Activated naive CD4-positive, alpha-beta T cell treated with anti-CD3 and anti-CD28 coated beads for 36 hours (primary cell): Measurements from ENCODE around the gene TCF4. TPM values are rescaled to one million over a fixed set of nuclear protein-coding genes. Genes with fewer than 3 reads are reported as not detected.
"Not testable (repeated sequence)": the region's sequence is repeated elsewhere in the genome, so short reads cannot be mapped to it uniquely, and the experiment has no call there.

Experiments used
- CTCF ChIA-PET: fragments of 350-600 bp; sonication (Branson Sonifier 250); formaldehyde crosslinking; loops from one replicate; lab custom pipeline; 2021; ENCODE audit warnings: antibody characterized with exemption; lab: Charles Lee
- DNase-seq: peaks from one replicate; pipeline ENCODE4 v3.0.0-alpha.2; 2020
- H3K27ac Mint-ChIP-seq: one replicate; pipeline ENCODE4 v1.8.0; 2021; ENCODE audit warnings: mild to moderate bottlenecking, mixed read lengths
- H3K27me3 Mint-ChIP-seq: one replicate; pipeline ENCODE4 v1.8.0; 2021; ENCODE audit warnings: low read depth, mixed read lengths
- H3K36me3 Mint-ChIP-seq: one replicate; pipeline ENCODE4 v1.8.0; 2021; ENCODE audit warnings: low read depth, mixed read lengths
- H3K4me1 Mint-ChIP-seq: one replicate; pipeline ENCODE4 v1.8.0; 2021; ENCODE audit warnings: low read depth, mixed read lengths
- H3K4me3 Mint-ChIP-seq: one replicate; pipeline ENCODE4 v1.8.0; 2021; ENCODE audit warnings: mild to moderate bottlenecking, moderate library complexity, mixed read lengths
- H3K9me3 Mint-ChIP-seq: one replicate; pipeline ENCODE4 v1.8.0; 2021; ENCODE audit warnings: mixed read lengths
- intact Hi-C: fragments of 100-400 bp; cut with micrococcal nuclease; formaldehyde crosslinking; loops from one replicate; pipeline ENCODE4 v1.15.1; 2023
- total RNA-seq, 2 experiments: library from RNA; stranded (reverse); gene quantifications; one replicate each; pipeline ENCODE4 v1.2.3, GENCODE V29; 2021

The TCF4 gene
- total RNA-seq, 2 experiments from 2014 or later, result 0.49 to 0.91 TPM

- CTCF ChIA-PET, result no interaction called here
- intact Hi-C loops, result loop anchor here (10.0 kb wide), 1 partner anchor 61 kb away; no protein-coding TSS in a partner anchor
- no peak for DNase-seq
- no peaks in the 10 kb centered on the region for H3K27me3 Mint-ChIP-seq
- H3K36me3 Mint-ChIP-seq, result no peaks in the 10 kb centered on the region
- H3K9me3 Mint-ChIP-seq, result no peaks in the 10 kb centered on the region
- H3K4me1 Mint-ChIP-seq, result peaks cover 13% of the 10 kb centered on the region
- no peak overlapping the region for H3K4me3 Mint-ChIP-seq
- H3K27ac Mint-ChIP-seq, result no peak overlapping the region
These were observed 112.5 kb downstream of the TCF4 start for GRCh38 chr18:55475467-55475866.

- H3K27me3 Mint-ChIP-seq, result no peaks in the 10 kb centered on the region
- no peak overlapping the region for H3K4me3 Mint-ChIP-seq
- intact Hi-C loops, result loop anchor here (10.0 kb wide), 1 partner anchor 59 kb away; no protein-coding TSS in a partner anchor
- DNase-seq, result no peak
- peaks cover 13% of the 10 kb centered on the region for H3K4me1 Mint-ChIP-seq
- CTCF ChIA-PET, result no interaction called here
- no peaks in the 10 kb centered on the region for H3K36me3 Mint-ChIP-seq
- no peaks in the 10 kb centered on the region for H3K9me3 Mint-ChIP-seq
- H3K27ac Mint-ChIP-seq, result no peak overlapping the region
These were observed 114.4 kb downstream of the TCF4 start for GRCh38 chr18:55473560-55473959.

GRCh38 chr18:55473058-55473457, 114.9 kb downstream of the TCF4 start:
- H3K27me3 Mint-ChIP-seq, result no peaks in the 10 kb centered on the region
- no peak overlapping the region for H3K27ac Mint-ChIP-seq
- DNase-seq, result no peak
- H3K36me3 Mint-ChIP-seq, result no peaks in the 10 kb centered on the region
- H3K4me3 Mint-ChIP-seq, result no peak overlapping the region
- intact Hi-C loops, result loop anchor here (10.0 kb wide), 1 partner anchor 58 kb away; no protein-coding TSS in a partner anchor
- H3K4me1 Mint-ChIP-seq, result peaks cover 11% of the 10 kb centered on the region
- no peaks in the 10 kb centered on the region for H3K9me3 Mint-ChIP-seq
- CTCF ChIA-PET, result no interaction called here

GRCh38 chr18:55470826-55471225, 117.2 kb downstream of the TCF4 start:
- H3K4me3 Mint-ChIP-seq, result no peak overlapping the region
- H3K27me3 Mint-ChIP-seq, result peaks cover 2% of the 10 kb centered on the region

GRCh38 chr18:55469134-55469533, 118.9 kb downstream of the TCF4 start:
- intact Hi-C loops, H3K4me1 Mint-ChIP-seq, H3K9me3 Mint-ChIP-seq, H3K27ac Mint-ChIP-seq, H3K4me3 Mint-ChIP-seq, DNase-seq, CTCF ChIA-PET, H3K27me3 Mint-ChIP-seq, H3K36me3 Mint-ChIP-seq: not testable (repeated sequence)

More at GRCh38 chr18:55470826-55471225, 117.2 kb downstream of the TCF4 start:
- Mint-ChIP-seq H3K36me3 (no peaks in the 10 kb centered on the region), H3K9me3 (no peaks in the 10 kb centered on the region), H3K4me1 (no peaks in the 10 kb centered on the region), H3K27ac (no peak overlapping the region)
- CTCF ChIA-PET, result no interaction called here
- intact Hi-C loops, result loop anchor here (10.0 kb wide), 1 partner anchor 56 kb away; no protein-coding TSS in a partner anchor
- DNase-seq, result no peak

- CTCF ChIA-PET, result no interaction called here
- Mint-ChIP-seq H3K4me3 (no peak overlapping the region), H3K4me1 (no peaks in the 10 kb centered on the region), H3K9me3 (no peaks in the 10 kb centered on the region), H3K27ac (no peak overlapping the region), H3K27me3 (peaks cover 5% of the 10 kb centered on the region), H3K36me3 (no peaks in the 10 kb centered on the region)
- DNase-seq, result no peak
- intact Hi-C loops, result no loop called here
These were observed 121.2 kb downstream of the TCF4 start for GRCh38 chr18:55466789-55467188.

GRCh38 chr18:55465313-55465712, 122.7 kb downstream of the TCF4 start:
- Mint-ChIP-seq H3K4me3 (no peak overlapping the region), H3K27ac (no peak overlapping the region), H3K27me3 (peaks cover 6% of the 10 kb centered on the region), H3K4me1 (no peaks in the 10 kb centered on the region), H3K9me3 (no peaks in the 10 kb centered on the region), H3K36me3 (no peaks in the 10 kb centered on the region)
- CTCF ChIA-PET, result no interaction called here
- intact Hi-C loops, result no loop called here
- DNase-seq, result no peak

- Mint-ChIP-seq H3K36me3 (no peaks in the 10 kb centered on the region), H3K9me3 (no peaks in the 10 kb centered on the region), H3K27me3 (peaks cover 10% of the 10 kb centered on the region), H3K27ac (no peak overlapping the region), H3K4me3 (no peak overlapping the region), H3K4me1 (no peaks in the 10 kb centered on the region)
- DNase-seq, result no peak
- intact Hi-C loops, result no loop called here
- CTCF ChIA-PET, result no interaction called here
These were observed 123.4 kb downstream of the TCF4 start for GRCh38 chr18:55464581-55464980.

GRCh38 chr18:55462652-55463051, 125.3 kb downstream of the TCF4 start:
- CTCF ChIA-PET, result interaction anchor here (1.2 kb wide), 1 partner anchor 47 kb away, joined by 3 read pairs; no protein-coding TSS in a partner anchor
- intact Hi-C loops, result no loop called here
- H3K27ac Mint-ChIP-seq, result no peak overlapping the region
- peaks cover 12% of the 10 kb centered on the region for H3K27me3 Mint-ChIP-seq
- no peaks in the 10 kb centered on the region for H3K9me3 Mint-ChIP-seq
- H3K4me3 Mint-ChIP-seq, result no peak overlapping the region
- no peaks in the 10 kb centered on the region for H3K4me1 Mint-ChIP-seq
- no peaks in the 10 kb centered on the region for H3K36me3 Mint-ChIP-seq
- DNase-seq, result no peak

- H3K4me3 Mint-ChIP-seq, result no peak overlapping the region
- intact Hi-C loops, result no loop called here
These were observed 126.1 kb downstream of the TCF4 start for GRCh38 chr18:55461848-55462247.

GRCh38 chr18:55458456-55459203, 129.4 kb downstream of the TCF4 start:
- intact Hi-C loops, result no loop called here
- no peaks in the 10 kb centered on the region for H3K4me1 Mint-ChIP-seq
- no peak overlapping the region for H3K4me3 Mint-ChIP-seq
- no peaks in the 10 kb centered on the region for H3K36me3 Mint-ChIP-seq
- H3K27ac Mint-ChIP-seq, result no peak overlapping the region
- H3K27me3 Mint-ChIP-seq, result peaks cover 10% of the 10 kb centered on the region
- H3K9me3 Mint-ChIP-seq, result no peaks in the 10 kb centered on the region
- no peak for DNase-seq
- CTCF ChIA-PET, result no interaction called here

More at GRCh38 chr18:55461848-55462247, 126.1 kb downstream of the TCF4 start:
- no peaks in the 10 kb centered on the region for H3K4me1 Mint-ChIP-seq
- CTCF ChIA-PET, result no interaction called here
- H3K27me3 Mint-ChIP-seq, result peaks cover 10% of the 10 kb centered on the region
- no peak for DNase-seq
- H3K27ac Mint-ChIP-seq, result no peak overlapping the region
- H3K9me3 Mint-ChIP-seq, result no peaks in the 10 kb centered on the region
- H3K36me3 Mint-ChIP-seq, result no peaks in the 10 kb centered on the region

GRCh38 chr18:55457028-55457427, 131.0 kb downstream of the TCF4 start:
- Mint-ChIP-seq H3K4me1 (no peaks in the 10 kb centered on the region), H3K36me3 (no peaks in the 10 kb centered on the region), H3K9me3 (no peaks in the 10 kb centered on the region), H3K27me3 (peaks cover 9% of the 10 kb centered on the region), H3K4me3 (no peak overlapping the region), H3K27ac (no peak overlapping the region)
- intact Hi-C loops, result no loop called here
- no peak for DNase-seq
- CTCF ChIA-PET, result no interaction called here

- no peak overlapping the region for H3K4me3 Mint-ChIP-seq
- H3K36me3 Mint-ChIP-seq, result no peaks in the 10 kb centered on the region
- CTCF ChIA-PET, result interaction anchor here (0.5 to 0.7 kb wide), 2 partner anchors 47 to 326 kb away, joined by 3 to 4 read pairs; no protein-coding TSS in a partner anchor
- no peaks in the 10 kb centered on the region for H3K4me1 Mint-ChIP-seq
- H3K9me3 Mint-ChIP-seq, result no peaks in the 10 kb centered on the region
- intact Hi-C loops, result no loop called here
- H3K27me3 Mint-ChIP-seq, result peaks cover 6% of the 10 kb centered on the region
- H3K27ac Mint-ChIP-seq, result no peak overlapping the region
- DNase-seq, result no peak
These were observed 132.1 kb downstream of the TCF4 start for GRCh38 chr18:55455938-55456337.
